HG02973 (cell line): ENCODE data around the gene LRRC10.
A peak's percentile ranks its signal among the peaks of the same experiment; 100 is the strongest.

Experiments used
- ATAC-seq: cut with Tn5 transposase; IDR thresholded peaks from one replicate; pipeline ENCODE4 v1.9.1; 2021; ENCODE audit warnings: moderate library complexity; ENCODE audit not compliant: unreplicated experiment

Gene LRRC10

GRCh38 chr12:69610729-69611128, at the start of gene LRRC10:
Gene LRRC10 (minus strand): TSS chr12:69610907. CDS start chr12:69610838, 69 bp downstream.
- no peak for ATAC-seq

GRCh38 chr12:69660164-69660863, 49.6 kb upstream of the LRRC10 start:
- no peak for ATAC-seq

GRCh38 chr12:69658203-69658602, 47.5 kb upstream of the LRRC10 start:
- ATAC-seq = no peak

GRCh38 chr12:69657376-69658137, 46.9 kb upstream of the LRRC10 start:
- ATAC-seq = no peak

- no peak for ATAC-seq
These were observed 45.1 kb upstream of the LRRC10 start for GRCh38 chr12:69655616-69656340.

GRCh38 chr12:69653703-69654102, 43.0 kb upstream of the LRRC10 start:
- ATAC-seq = no peak

- ATAC-seq = no peak
These were observed 41.2 kb upstream of the LRRC10 start for GRCh38 chr12:69651922-69652321.

GRCh38 chr12:69649529-69649928, 38.8 kb upstream of the LRRC10 start:
- no peak for ATAC-seq

- no peak for ATAC-seq
These were observed 37.8 kb upstream of the LRRC10 start for GRCh38 chr12:69648476-69648875.

- no peak for ATAC-seq
These were observed 36.5 kb upstream of the LRRC10 start for GRCh38 chr12:69647178-69647577.

GRCh38 chr12:69645031-69645430, 34.3 kb upstream of the LRRC10 start:
- no peak for ATAC-seq

GRCh38 chr12:69644511-69644910, 33.8 kb upstream of the LRRC10 start:
- ATAC-seq = no peak

- ATAC-seq = no peak
These were observed 31.8 kb upstream of the LRRC10 start for GRCh38 chr12:69642531-69642930.

GRCh38 chr12:69641546-69641945, 30.8 kb upstream of the LRRC10 start:
- ATAC-seq = no peak

- ATAC-seq = peak; percentile 85
These were observed 28.8 kb upstream of the LRRC10 start for GRCh38 chr12:69639400-69640016.

GRCh38 chr12:69633061-69633460, 22.4 kb upstream of the LRRC10 start:
- ATAC-seq = no peak

GRCh38 chr12:69630191-69630590, 19.5 kb upstream of the LRRC10 start:
- no peak for ATAC-seq

- ATAC-seq = no peak
These were observed 16.8 kb upstream of the LRRC10 start for GRCh38 chr12:69627501-69627900.

- no peak for ATAC-seq
These were observed 13.3 kb upstream of the LRRC10 start for GRCh38 chr12:69623970-69624369.

- no peak for ATAC-seq
These were observed 10.8 kb upstream of the LRRC10 start for GRCh38 chr12:69621551-69621950.

GRCh38 chr12:69620921-69621320, 10.2 kb upstream of the LRRC10 start:
- no peak for ATAC-seq
